Measurements from ENCODE around the gene MED12L.

GRCh38 chr3:151051533-151051932 lies 33.9 kb upstream of the MED12L start:
- TF ChIP-seq CTCF (IDR thresholded peaks at IDR 0.05; ENCODE audit: low read length) = no peak
- TF ChIP-seq EZH2 (optimal IDR thresholded peaks at IDR 0.05; ENCODE audit: low read depth, low read length) = no peak
